Muscle of leg (tissue), 11 donors: Measurements from ENCODE around the gene KLC1. TPM values are rescaled to one million over a fixed set of nuclear protein-coding genes. Genes with fewer than 3 reads are reported as not detected.
"Not testable (repeated sequence)": the region's sequence is repeated elsewhere in the genome, so short reads cannot be mapped to it uniquely, and the experiment has no call there.

Experiments
- DNase-seq: peaks from one replicate; pipeline ENCODE4 v3.0.0; 2013
- H3K27ac ChIP-seq: one replicate; pipeline ENCODE4 v1.5.1; 2013; ENCODE audit warnings: mild to moderate bottlenecking, low read length, control low read depth
- H3K27me3 ChIP-seq: one replicate; pipeline ENCODE4 v1.6.1; 2013; ENCODE audit warnings: low read length; ENCODE audit not compliant: control insufficient read depth, insufficient read depth
- H3K36me3 ChIP-seq: one replicate; pipeline ENCODE4 v1.6.1; 2013; ENCODE audit warnings: low read length; ENCODE audit not compliant: control insufficient read depth, insufficient read depth
- H3K4me1 ChIP-seq: one replicate; pipeline ENCODE4 v1.6.1; 2013; ENCODE audit warnings: low read length; ENCODE audit not compliant: control insufficient read depth, insufficient read depth
- H3K4me3 ChIP-seq: one replicate; pipeline ENCODE4 v1.5.1; 2013; ENCODE audit warnings: low read length, control low read depth
- H3K9me3 ChIP-seq: replicated peaks from 2 replicates; pipeline ENCODE4 v1.6.1; 2013; ENCODE audit warnings: low read depth, low read length; ENCODE audit not compliant: control insufficient read depth
- WGBS: methylation state at CpG from one replicate; pipeline ENCODE4 v1.1.5; 2013; ENCODE audit warnings: missing lambda C conversion rate; ENCODE audit not compliant: insufficient coverage; 5-methylcytosine and 5-hydroxymethylcytosine counted together
- polyA plus RNA-seq, 8 donors: library from polyadenylated mRNA; unstranded; fragments of 120-200 nt; gene quantifications; one replicate each; pipeline versions ENCODE4 v1.2.1 to v1.2.3, GENCODE V29; 2013; ENCODE audit warnings: inconsistent platforms in 1 of 8, low replicate concordance in 1 of 8; ENCODE audit not compliant: insufficient read length in 8 of 8, insufficient read depth in 1 of 8
- total RNA-seq: library from RNA; stranded (reverse); fragments of 120-200 nt; gene quantifications from one replicate; pipeline ENCODE4 v1.2.4, GENCODE V29; 2013

The KLC1 gene
- total and polyA plus RNA-seq, 9 donors = 82.9 to 115 (median 104) TPM

DNA sequence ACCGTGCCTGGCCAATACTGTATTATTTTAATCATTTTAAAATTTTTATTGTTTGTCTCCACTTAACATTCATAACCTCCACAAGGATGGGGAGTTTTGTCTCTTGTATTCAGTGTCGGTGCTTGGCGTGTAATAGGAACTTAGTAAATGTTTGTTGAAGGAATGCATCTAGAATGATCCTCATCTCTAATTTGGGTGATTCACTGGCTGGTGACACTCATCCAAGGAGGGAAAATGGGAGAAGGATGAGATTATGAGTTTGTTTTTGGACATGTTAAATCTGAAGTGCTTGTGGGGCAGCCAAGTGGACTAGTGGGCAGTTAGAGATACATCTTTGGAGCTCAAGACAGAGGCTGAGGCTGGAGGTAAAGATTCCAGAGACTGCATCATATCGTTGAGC lies 5.1 kb downstream of the KLC1 start:
- peaks cover 10% of the 10 kb centered on the region for H3K36me3 ChIP-seq
- H3K4me1 ChIP-seq = peaks cover 9% of the 10 kb centered on the region

DNA sequence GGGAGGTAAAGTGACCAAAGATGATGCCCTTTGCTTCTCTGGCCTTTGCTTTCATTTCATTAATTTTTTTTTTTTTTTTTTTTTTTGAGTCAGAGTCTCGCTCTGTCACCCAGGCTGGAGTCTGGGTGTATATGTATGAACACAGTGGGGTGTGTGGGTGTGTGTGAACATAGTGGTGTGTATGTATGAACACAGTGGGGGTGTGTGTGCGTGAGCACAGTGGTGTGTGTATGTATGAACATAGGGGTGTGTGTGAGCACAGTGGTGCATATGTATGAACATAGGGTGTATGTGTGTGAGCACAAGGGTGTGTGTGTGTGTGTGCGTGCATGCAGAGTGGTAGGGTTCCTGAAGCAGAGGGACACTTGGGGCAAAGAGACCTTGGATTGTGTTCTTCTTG lies 9.6 kb downstream of the KLC1 start:
- WGBS = 100% methylated on average over 3 of the region's 3 CpGs

More for the DNA sequence above, 5.1 kb downstream of the KLC1 start:
- Histone ChIP-seq H3K27ac (no peak overlapping the region), H3K9me3 (no peaks in the 10 kb centered on the region), H3K4me3 (no peak overlapping the region), H3K27me3 (no peaks in the 10 kb centered on the region)
- 94% methylated on average over 3 of the region's 4 CpGs for WGBS
- DNase-seq = no peak

DNA sequence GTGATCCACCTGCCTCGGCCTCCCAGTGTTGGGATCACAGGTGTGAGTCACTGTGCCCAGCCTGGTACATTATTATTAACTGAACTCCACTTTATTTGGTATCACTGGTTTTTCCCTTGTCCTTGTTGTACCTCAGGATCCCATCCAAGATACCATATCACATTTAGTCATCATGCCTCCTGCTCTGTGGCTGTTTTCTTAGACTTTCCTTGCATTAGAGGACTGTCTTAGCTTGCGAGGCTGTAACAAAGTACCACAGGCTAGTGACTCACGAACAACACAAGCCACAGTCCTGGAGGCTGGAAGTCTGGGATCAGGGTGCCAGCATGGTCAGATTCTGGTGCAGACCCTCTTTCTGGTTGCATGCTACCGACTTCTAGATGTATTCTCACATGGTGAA lies 12.2 kb downstream of the KLC1 start:
- peaks cover 2% of the 10 kb centered on the region for H3K4me1 ChIP-seq
- no peak overlapping the region for H3K27ac ChIP-seq
- WGBS = 96% methylated on average over 3 of the region's 4 CpGs
- no peaks in the 10 kb centered on the region for H3K9me3 ChIP-seq
- no peak for DNase-seq
- no peak overlapping the region for H3K4me3 ChIP-seq
- no peaks in the 10 kb centered on the region for H3K36me3 ChIP-seq
- H3K27me3 ChIP-seq = no peaks in the 10 kb centered on the region

More for the DNA sequence above, 9.6 kb downstream of the KLC1 start:
- Histone ChIP-seq H3K4me1 (peaks cover 2% of the 10 kb centered on the region), H3K27ac (no peak overlapping the region), H3K36me3 (peaks cover under 1% of the 10 kb centered on the region), H3K9me3 (no peaks in the 10 kb centered on the region), H3K27me3 (no peaks in the 10 kb centered on the region), H3K4me3 (no peak overlapping the region)
- DNase-seq = no peak

DNA sequence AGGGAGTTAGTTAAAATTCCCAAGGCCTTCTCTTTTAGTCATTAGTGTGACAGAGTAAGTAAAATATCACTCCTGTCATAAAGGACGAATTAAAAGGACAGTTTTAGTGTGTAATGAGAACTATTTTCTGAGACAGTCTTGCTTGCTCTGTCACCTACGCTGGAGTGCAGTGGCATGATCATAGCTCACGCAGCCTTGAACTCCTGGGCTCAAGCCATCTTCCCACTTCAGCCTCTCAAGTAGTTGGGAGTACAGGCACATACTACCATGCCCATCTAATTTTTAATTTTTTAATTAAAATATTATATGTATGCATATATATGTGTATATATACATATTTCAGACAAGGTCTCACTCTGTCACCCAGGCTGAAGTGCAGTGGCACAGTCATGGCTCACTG lies 17.2 kb downstream of the KLC1 start:
- no peak overlapping the region for H3K27ac ChIP-seq
- H3K36me3 ChIP-seq = no peaks in the 10 kb centered on the region
- H3K27me3 ChIP-seq = no peaks in the 10 kb centered on the region
- no CpG with 5 or more reads among the region's 3 CpGs for WGBS
- no peaks in the 10 kb centered on the region for H3K4me1 ChIP-seq
- no peak overlapping the region for H3K4me3 ChIP-seq
- no peaks in the 10 kb centered on the region for H3K9me3 ChIP-seq
- no peak for DNase-seq

DNA sequence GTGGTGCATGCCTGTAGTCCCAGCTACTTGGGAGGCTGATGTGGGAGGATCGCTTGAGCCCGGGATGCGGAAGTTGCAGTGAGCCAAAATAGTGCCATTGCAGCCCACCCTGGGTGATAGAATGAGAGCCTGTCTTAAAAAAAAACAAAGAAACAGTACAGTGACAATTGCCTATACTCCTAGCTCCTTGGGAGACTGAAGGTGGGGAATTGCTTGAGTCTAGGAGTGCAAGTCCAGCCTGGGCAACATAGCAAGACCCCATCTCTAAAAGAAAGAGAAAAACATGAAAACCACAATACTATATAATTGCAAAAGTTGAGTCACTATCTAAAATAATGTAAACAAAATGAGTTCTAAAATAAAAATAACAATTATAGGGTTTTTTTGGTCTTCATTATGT lies 20.0 kb downstream of the KLC1 start:
- Histone ChIP-seq H3K27ac (no peak overlapping the region), H3K36me3 (peaks cover 2% of the 10 kb centered on the region), H3K4me1 (peaks cover 3% of the 10 kb centered on the region), H3K4me3 (no peak overlapping the region), H3K9me3 (no peaks in the 10 kb centered on the region), H3K27me3 (no peaks in the 10 kb centered on the region)
- DNase-seq = no peak
- 81% methylated on average over 3 of the region's 3 CpGs for WGBS

DNA sequence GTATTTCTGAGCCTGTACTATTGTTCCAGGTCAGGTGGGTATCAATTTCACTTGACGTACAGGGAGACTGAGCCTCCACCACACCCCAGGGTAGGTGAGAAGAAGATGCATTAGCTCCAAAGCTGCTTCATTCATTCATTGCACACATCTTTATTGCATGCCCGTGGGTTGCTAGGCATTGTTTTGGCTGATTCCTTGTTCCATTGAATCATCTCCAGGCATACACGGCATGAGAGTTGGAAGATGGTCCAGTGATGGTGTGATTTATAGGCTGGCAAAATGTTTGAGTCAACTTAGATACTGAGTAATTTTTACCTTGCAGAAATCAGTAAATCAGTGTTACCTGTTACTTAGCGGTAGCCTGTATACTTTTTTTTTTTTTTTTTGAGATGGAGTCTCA lies 21.2 kb downstream of the KLC1 start:
- Histone ChIP-seq H3K9me3 (no peaks in the 10 kb centered on the region), H3K27me3 (no peaks in the 10 kb centered on the region), H3K36me3 (peaks cover 10% of the 10 kb centered on the region), H3K27ac (no peak overlapping the region), H3K4me1 (peaks cover 3% of the 10 kb centered on the region), H3K4me3 (no peak overlapping the region)
- WGBS = no CpG with 5 or more reads among the region's 4 CpGs
- DNase-seq = no peak

DNA sequence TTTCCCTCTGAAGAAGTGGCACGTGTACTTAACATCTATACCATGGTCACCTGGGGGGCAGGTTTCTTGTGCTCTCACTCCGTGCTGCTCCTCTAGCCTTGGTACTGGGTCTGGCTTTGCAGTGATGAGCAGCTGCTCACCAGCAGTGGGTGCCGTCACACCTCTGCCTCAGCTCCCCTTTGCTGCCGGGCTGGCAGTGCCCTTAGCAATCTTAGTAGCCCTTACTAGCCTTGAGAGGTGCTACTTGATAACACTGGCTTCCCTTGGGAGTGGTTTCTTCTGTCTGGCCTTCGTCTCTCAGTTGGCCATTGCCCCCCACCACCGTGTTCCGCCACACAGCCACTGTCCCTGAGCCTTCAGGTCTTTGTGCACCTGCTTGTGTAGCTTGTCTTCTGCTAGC lies 22.6 kb downstream of the KLC1 start:
- H3K27ac ChIP-seq = no peak overlapping the region

DNA sequence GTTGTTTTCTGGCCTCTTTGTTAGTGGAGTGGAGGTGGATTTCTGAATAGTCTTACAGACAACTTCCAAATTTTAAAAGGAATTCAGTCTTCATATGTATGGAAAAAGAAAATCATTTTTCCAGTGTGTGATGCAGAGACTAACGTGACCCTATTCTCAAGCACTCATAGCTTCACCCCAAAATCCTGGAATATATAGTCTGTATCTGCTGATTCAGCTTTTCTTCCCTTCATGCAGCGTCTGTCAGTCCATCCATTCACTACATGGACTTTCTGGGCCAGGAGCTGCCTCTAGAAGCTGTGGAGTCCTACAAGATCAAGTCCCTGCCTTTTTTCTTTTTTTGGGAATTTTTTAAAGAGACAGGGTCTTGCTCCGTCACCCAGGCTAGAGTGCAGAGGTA lies 23.8 kb downstream of the KLC1 start:
- Histone ChIP-seq H3K36me3 (peaks cover 34% of the 10 kb centered on the region), H3K4me1 (peaks cover 3% of the 10 kb centered on the region), H3K27me3 (no peaks in the 10 kb centered on the region), H3K27ac (no peak overlapping the region), H3K4me3 (no peak overlapping the region), H3K9me3 (no peaks in the 10 kb centered on the region)
- WGBS = no CpG with 5 or more reads among the region's 3 CpGs
- DNase-seq = peak; percentile 25

More for the DNA sequence above, 22.6 kb downstream of the KLC1 start:
- DNase-seq = no peak
- H3K36me3 ChIP-seq = peaks cover 22% of the 10 kb centered on the region
- no peaks in the 10 kb centered on the region for H3K9me3 ChIP-seq
- 67% methylated on average over 7 of the region's 7 CpGs for WGBS
- no peak overlapping the region for H3K4me3 ChIP-seq
- peaks cover 3% of the 10 kb centered on the region for H3K4me1 ChIP-seq
- no peaks in the 10 kb centered on the region for H3K27me3 ChIP-seq

DNA sequence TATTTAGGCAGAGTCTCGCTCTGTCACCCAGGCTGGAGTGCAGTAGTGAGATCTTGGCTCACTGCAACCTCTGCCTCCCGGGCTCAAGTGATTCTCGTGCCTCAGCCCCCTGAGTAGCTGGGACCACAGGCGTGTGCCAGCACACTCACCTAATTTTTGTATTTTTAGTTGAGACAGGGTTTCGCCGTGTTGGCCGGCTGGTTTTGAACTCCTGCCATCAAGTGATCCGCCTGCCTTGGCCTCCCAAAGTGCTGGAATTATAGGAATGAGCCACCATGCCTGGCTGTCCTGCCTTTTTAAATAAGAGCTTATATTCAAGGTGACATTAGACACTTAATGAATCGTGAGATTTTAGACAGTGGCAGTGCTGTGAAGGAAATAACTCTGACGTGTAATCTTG lies 24.3 kb downstream of the KLC1 start:
- H3K4me1 ChIP-seq, DNase-seq, H3K27ac ChIP-seq, H3K4me3 ChIP-seq, H3K9me3 ChIP-seq, H3K27me3 ChIP-seq: not testable (repeated sequence)
- H3K36me3 ChIP-seq = peaks cover 38% of the 10 kb centered on the region
- 20% methylated on average over 1 of the region's 10 CpGs for WGBS

DNA sequence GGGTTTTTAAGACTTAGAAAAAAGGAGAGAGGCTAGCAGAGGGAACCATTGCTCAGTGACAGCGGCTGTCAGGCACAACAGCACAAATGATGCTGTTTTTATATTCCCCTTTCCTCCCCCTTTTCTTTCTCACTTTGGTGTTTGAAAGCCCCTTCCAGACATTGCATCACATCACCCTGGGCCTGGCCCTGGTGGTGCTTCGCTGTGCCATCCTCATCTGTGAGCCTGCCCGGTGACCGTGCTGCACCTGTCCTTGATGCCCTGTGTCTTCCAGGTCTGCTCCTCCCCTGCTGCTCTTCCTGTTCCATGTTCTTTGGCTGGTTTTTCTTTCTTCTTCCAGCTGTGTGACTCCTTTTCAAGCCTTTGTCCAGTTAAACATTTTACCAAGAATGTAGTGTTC lies 24.8 kb downstream of the KLC1 start:
- peaks cover 3% of the 10 kb centered on the region for H3K4me1 ChIP-seq
- no peak overlapping the region for H3K27ac ChIP-seq
- no peaks in the 10 kb centered on the region for H3K9me3 ChIP-seq
- WGBS = 96% methylated on average over 4 of the region's 4 CpGs
- DNase-seq = no peak
- peaks cover 38% of the 10 kb centered on the region for H3K36me3 ChIP-seq
- H3K4me3 ChIP-seq = no peak overlapping the region
- H3K27me3 ChIP-seq = no peaks in the 10 kb centered on the region

DNA sequence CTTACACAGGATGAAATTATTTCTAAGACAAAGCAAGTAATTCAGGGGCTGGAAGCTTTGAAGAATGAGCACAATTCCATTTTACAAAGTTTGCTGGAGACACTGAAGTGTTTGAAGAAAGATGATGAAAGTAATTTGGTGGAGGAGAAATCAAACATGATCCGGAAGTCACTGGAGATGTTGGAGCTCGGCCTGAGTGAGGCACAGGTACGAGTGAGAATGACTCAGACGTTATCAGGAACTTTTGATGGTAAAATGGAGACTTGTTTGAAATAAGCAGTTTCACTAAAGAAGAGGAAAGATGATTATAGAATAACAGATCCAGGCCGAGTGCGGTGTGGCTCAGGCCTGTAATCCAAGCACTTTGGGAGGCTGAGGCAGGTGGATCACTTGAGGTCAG lies 25.6 kb downstream of the KLC1 start:
- H3K27ac ChIP-seq = no peak overlapping the region
- no peaks in the 10 kb centered on the region for H3K27me3 ChIP-seq
- no peaks in the 10 kb centered on the region for H3K9me3 ChIP-seq
- no peak for DNase-seq
- H3K4me3 ChIP-seq = no peak overlapping the region
- H3K36me3 ChIP-seq = peaks cover 44% of the 10 kb centered on the region
- peaks cover 3% of the 10 kb centered on the region for H3K4me1 ChIP-seq
- 91% methylated on average over 6 of the region's 6 CpGs for WGBS
